ENCODE measurements around the gene NTMT2.

NTMT2 gene

DNA sequence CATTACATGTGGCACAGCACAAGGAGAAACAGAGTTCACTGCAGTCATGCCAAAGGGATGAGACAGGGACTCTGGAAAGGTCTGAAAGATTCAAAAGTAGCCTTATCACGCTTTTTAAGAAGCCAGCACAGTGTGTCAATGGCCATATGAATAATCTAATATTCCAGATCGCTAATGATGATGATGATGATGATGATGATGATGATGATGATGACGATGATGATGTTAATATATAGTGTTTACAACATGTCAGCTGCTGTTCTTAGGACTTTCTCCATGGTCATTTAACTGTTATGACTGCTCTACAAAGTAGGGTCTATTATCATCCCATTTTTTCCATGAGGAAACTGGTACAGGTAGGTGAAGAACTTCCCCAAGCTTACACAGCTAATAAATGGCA, 64.4 kb downstream of the NTMT2 start:
- DNase-seq, result no peak

DNA sequence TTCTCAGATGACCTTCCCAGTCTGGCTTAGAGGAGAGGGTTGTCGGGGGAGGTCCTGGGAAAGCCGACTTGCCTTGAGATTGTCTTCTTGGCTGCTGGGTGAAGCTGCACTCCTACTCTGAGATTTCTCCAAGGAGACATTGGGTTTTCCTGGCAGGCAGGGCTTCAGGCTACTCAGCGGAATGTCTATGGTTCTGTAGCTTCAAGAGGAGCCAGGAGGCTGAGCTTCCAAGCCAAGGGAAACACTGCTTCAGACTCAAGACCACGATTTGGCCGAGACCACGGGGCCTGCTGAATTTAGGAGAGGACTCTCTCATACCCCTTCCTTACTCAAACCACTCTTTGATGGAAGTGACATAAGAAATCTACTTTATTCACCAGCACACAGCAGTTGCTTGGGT, 67.8 kb downstream of the NTMT2 start:
- DNase-seq, result no peak

DNA sequence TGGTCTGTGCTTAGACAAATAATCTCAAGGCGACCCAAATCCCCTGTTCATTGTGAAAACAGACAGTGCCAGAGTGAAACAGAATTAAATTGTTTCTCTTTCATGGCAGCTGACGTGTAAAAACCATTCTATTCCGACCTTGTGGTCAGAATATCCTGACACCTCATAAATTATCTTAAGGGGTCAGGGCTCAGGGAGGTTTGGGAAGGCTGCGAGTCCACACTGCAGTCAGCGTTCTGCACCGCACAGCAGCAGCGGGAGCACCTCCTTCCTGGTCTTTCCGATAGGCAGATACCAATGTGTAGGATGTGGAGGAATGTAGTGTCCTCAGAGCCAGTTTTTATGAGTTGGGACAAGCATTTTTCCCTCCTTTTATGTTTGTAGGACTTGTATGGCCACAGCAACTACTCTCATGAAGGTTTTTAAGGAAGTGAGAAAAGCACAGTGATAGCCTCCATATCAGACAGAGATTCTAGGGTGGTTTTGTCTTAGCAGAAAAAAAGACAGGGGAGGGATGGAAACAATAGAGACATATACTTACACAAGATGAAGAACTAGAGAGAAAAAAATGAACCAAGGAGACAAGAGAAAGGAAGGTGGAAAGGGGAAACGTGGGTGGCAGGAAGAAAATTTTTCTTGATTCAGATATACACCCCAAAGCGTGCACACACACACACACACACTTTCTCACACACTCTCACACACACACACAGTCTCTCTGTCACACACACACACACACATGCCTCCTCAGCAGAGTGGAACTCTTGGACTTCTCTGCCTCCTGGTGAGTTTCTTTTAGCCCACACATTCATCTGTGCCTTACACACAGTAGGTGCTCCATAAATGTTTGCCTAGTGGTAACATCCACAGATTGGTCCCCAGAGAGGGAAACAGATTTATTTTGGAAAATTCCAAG, 68.6 kb downstream of the NTMT2 start:
- DNase-seq, result no peak

DNA sequence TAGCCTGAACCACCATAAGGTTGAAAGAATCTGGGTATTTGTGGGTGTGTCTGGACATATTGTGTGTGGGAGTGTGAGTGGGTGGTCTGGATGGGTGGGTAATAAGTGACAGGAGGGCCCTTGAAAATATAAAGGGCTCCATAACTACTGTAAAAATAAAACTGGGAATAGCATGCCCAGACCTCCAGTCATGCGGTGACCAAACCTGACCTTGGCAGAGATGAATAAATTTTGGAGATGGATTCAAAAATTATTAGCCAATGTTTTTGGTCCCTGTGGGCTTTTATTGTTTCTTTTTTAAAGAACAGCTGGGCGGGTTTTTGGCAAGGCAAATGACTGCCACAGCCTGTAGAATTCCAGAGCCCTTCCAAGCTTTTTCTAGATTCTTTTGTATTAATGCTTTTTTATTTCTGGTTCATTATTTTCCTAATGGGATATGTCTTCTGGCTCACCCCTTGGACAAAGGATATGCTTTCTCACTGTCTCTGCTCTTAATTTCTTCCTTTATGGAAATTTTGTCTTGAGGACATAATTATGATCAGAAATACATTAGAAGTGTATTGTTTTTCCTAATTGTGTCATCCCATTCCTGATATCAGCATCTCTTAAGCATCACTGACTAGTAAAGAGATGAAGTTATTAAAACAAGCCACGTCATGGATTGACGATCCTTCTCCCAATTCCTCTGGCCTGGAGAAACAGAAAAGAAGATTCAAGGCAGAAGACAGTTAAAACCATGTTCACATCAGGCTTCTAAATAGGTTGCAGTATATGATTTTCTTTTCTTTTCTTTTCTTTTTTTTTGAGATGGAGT, 69.5 kb downstream of the NTMT2 start:
- DNase-seq, result no peak

DNA sequence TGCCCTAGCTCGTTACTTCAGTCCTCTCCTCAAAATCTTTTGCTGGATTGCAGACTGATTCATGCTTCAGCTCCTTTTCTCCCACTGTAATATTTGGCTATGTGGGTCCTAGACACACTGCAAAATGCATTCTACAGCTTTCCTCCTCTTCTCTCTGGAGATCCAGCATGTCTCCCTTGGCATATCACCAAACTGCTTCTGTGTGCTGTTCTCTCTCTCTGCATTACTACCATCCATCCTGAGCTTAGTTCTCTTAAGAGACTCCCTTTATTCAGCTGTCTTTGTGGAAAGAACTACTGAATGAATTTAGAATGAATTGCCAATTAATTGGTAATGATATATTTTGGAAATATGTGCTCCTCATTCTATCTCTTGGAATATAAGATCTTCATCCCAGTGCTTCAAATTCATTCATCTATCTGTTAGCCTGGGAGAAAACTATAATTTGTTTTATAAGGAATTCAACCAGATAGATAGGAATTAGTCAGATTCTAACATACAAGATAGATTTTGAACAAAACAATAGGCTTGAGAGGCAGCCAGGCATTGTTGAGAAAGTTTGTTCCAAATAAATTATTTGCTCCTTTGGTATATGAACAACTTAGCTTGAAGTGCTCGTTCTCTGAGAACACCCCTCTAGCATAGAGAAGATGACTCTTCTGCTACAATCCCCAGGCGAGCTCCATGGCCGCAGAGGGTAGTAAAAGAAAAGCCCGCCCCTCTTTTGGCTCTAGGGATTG, 71.9 kb downstream of the NTMT2 start:
- no peak for DNase-seq

DNA sequence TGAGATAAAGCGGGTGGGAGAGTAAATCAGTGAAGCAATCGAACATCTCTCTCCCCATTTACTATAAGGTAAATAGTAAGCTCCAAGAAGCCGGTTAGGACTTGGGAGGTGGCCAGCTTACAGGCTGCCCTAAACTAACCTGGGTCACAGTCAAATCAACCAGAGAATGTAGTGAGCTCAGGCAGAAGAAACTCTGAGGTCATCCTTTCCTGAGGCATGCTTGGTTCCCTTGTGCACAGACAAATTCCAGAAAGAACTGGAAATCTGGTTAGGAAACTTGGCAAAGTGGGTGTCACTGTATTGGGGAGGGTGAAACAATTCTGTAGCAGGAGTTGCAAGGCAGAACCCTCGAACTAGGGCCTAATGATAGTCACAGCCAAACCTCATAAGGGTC, 72.5 kb downstream of the NTMT2 start:
- DNase-seq, result no peak

Measured in NCI-H1436 (cell line).